Aorta (tissue), 5 donors: ENCODE data around the gene IL1RAPL1. TPM values are rescaled to one million over a fixed set of nuclear protein-coding genes. Genes with fewer than 3 reads are reported as not detected.

Experiments used
- ATAC-seq: fragments of 200-7000 bp; cut with Tn5 transposase; one replicate; pipeline ENCODE4 v1.9.1; 2022; ENCODE audit warnings: moderate library complexity; ENCODE audit not compliant: low FRiP score
- DNase-seq, 2 donors: peaks; one replicate each; pipeline ENCODE4 v3.0.0-alpha.2; 2020
- H3K27ac ChIP-seq, 2 donors: one replicate each; pipeline ENCODE4 v1.5.1; 2013; ENCODE audit warnings: low read length in 2 of 2, mild to moderate bottlenecking in 2 of 2, moderate library complexity in 2 of 2, control low read depth in 1 of 2, inconsistent platforms in 1 of 2, low read depth in 1 of 2
- H3K27me3 ChIP-seq, 2 donors: one replicate each; pipeline ENCODE4 v1.6.1; 2013; ENCODE audit warnings: control low read depth in 1 of 2, low read length in 1 of 2, mild to moderate bottlenecking in 1 of 2, moderate library complexity in 1 of 2; ENCODE audit not compliant: insufficient read depth in 2 of 2, control insufficient read depth in 1 of 2
- H3K36me3 ChIP-seq, 2 donors: one replicate each; pipeline ENCODE4 v1.6.1; 2013; ENCODE audit warnings: control low read depth in 1 of 2, low read length in 1 of 2, mild to moderate bottlenecking in 1 of 2; ENCODE audit not compliant: insufficient read depth in 2 of 2, control insufficient read depth in 1 of 2
- H3K4me1 ChIP-seq, 2 donors: one replicate each; pipeline ENCODE4 v1.6.1; 2013; ENCODE audit warnings: low read length in 2 of 2, control low read depth in 1 of 2, mild to moderate bottlenecking in 1 of 2, moderate library complexity in 1 of 2; ENCODE audit not compliant: insufficient read depth in 2 of 2, control insufficient read depth in 1 of 2
- H3K4me3 ChIP-seq, 2 donors: one replicate each; pipeline ENCODE4 v1.5.1; 2013; ENCODE audit warnings: low read length in 2 of 2, control low read depth in 1 of 2, mild to moderate bottlenecking in 1 of 2
- H3K9me3 ChIP-seq: one replicate; pipeline ENCODE4 v1.6.1; 2013; ENCODE audit warnings: mild to moderate bottlenecking, low read length; ENCODE audit not compliant: control insufficient read depth
- WGBS, 2 donors: extraction: QIAGEN DNeasy Blood & Tissue Kit; methylation state at CpG; one replicate each; pipeline ENCODE4 v1.1.7; 2013; 5-methylcytosine and 5-hydroxymethylcytosine counted together
- intact Hi-C, 2 donors: fragments of 100-400 bp; cut with DNase I; formaldehyde crosslinking; loops; one replicate each; pipeline versions ENCODE4 v1.14.2 to v1.15.0; 2022
- polyA plus RNA-seq, 2 donors: library from polyadenylated mRNA; stranded (reverse); fragments of 200-250 nt; gene quantifications; one replicate each; pipeline ENCODE4 v1.2.3, GENCODE V29; 2013
- total RNA-seq, 2 donors: library from RNA; stranded (reverse); fragmentation: NEBNext Ultra II Directional; extraction: Animal tissue kit (Norgen Biotek cat#: 25700); gene quantifications; one replicate each; pipeline ENCODE4 v1.2.1, GENCODE V29; 2021
- donor health status: healthy with polysubstance abuse.
- donor health status: Bipolar disorder and iron deficiency.
- donor health status: DM: no; HTN: no; CAD: no.
- donor health status: DM: no; HTN: no; CAD: no.
- donor health status: DM: yes; HTN: yes; CAD: no.

The IL1RAPL1 gene
- total and polyA plus RNA-seq, 4 donors = 0.24 to 0.26 TPM; not detected in 2

- DNase-seq = no peak
- Histone ChIP-seq H3K36me3 (no peaks in the 10 kb centered on the region), H3K4me3 (no peak overlapping the region), H3K4me1 (no peaks in the 10 kb centered on the region), H3K9me3 (no peaks in the 10 kb centered on the region), H3K27me3 (no peaks in the 10 kb centered on the region), H3K27ac (no peak overlapping the region)
- intact Hi-C loops = no loop called here
- no peak for ATAC-seq
- 85 to 86% methylated on average over 2 of the region's 2 CpGs for WGBS, 2 donors
Observed at GRCh38 chrX:29728639-29729038, 1141.4 kb downstream of the IL1RAPL1 start.

- H3K4me1 ChIP-seq = no peaks in the 10 kb centered on the region
- no peaks in the 10 kb centered on the region for H3K27me3 ChIP-seq
- intact Hi-C loops = no loop called here
- H3K9me3 ChIP-seq = no peaks in the 10 kb centered on the region
- H3K27ac ChIP-seq = no peak overlapping the region
- no peak for ATAC-seq
- WGBS, 2 donors = 82 to 88% methylated on average over 2 of the region's 2 CpGs
- H3K4me3 ChIP-seq = no peak overlapping the region
- H3K36me3 ChIP-seq = no peaks in the 10 kb centered on the region
- DNase-seq = no peak
Observed at GRCh38 chrX:29744966-29745365, 1157.7 kb downstream of the IL1RAPL1 start.

GRCh38 chrX:29746326-29746725, 1159.1 kb downstream of the IL1RAPL1 start:
- H3K9me3 ChIP-seq = no peaks in the 10 kb centered on the region
- H3K4me3 ChIP-seq = no peak overlapping the region
- no peak overlapping the region for H3K27ac ChIP-seq
- DNase-seq (no peak), ATAC-seq (no peak)
- H3K36me3 ChIP-seq = no peaks in the 10 kb centered on the region
- WGBS, 2 donors = 69 to 84% methylated on average over 4 of the region's 4 CpGs
- no peaks in the 10 kb centered on the region for H3K4me1 ChIP-seq
- intact Hi-C loops = no loop called here
- no peaks in the 10 kb centered on the region for H3K27me3 ChIP-seq

- ATAC-seq (no peak), DNase-seq (no peak)
- Histone ChIP-seq H3K4me1 (no peaks in the 10 kb centered on the region), H3K9me3 (no peaks in the 10 kb centered on the region), H3K4me3 (no peak overlapping the region), H3K27me3 (no peaks in the 10 kb centered on the region), H3K27ac (no peak overlapping the region), H3K36me3 (no peaks in the 10 kb centered on the region)
- WGBS, 2 donors = 70 to 89% methylated on average over 4 of the region's 4 CpGs
- intact Hi-C loops = no loop called here
Observed at GRCh38 chrX:29762006-29762405, 1174.8 kb downstream of the IL1RAPL1 start.

- DNase-seq = no peak
- intact Hi-C loops = no loop called here
- Histone ChIP-seq H3K9me3 (no peaks in the 10 kb centered on the region), H3K27me3 (no peaks in the 10 kb centered on the region), H3K27ac (no peak overlapping the region), H3K4me3 (no peak overlapping the region), H3K4me1 (no peaks in the 10 kb centered on the region), H3K36me3 (no peaks in the 10 kb centered on the region)
- 76 to 95% methylated on average over 5 of the region's 5 CpGs for WGBS, 2 donors
- ATAC-seq = no peak
Observed at GRCh38 chrX:29775890-29776289, 1188.6 kb downstream of the IL1RAPL1 start.

- Histone ChIP-seq H3K27ac (no peak overlapping the region), H3K4me3 (no peak overlapping the region), H3K9me3 (no peaks in the 10 kb centered on the region), H3K36me3 (no peaks in the 10 kb centered on the region), H3K27me3 (no peaks in the 10 kb centered on the region), H3K4me1 (no peaks in the 10 kb centered on the region)
- DNase-seq (no peak), ATAC-seq (no peak)
- WGBS, 2 donors = 64 to 93% methylated on average over 2 of the region's 2 CpGs
- intact Hi-C loops = no loop called here
Observed at GRCh38 chrX:29787656-29788055, 1200.4 kb downstream of the IL1RAPL1 start.

- no peak overlapping the region for H3K4me3 ChIP-seq
Observed at GRCh38 chrX:29788991-29789699, 1201.9 kb downstream of the IL1RAPL1 start.

GRCh38 chrX:29792335-29792734, 1205.1 kb downstream of the IL1RAPL1 start:
- no peak for ATAC-seq
- H3K27ac ChIP-seq = no peak overlapping the region
- no peaks in the 10 kb centered on the region for H3K9me3 ChIP-seq
- no peaks in the 10 kb centered on the region for H3K36me3 ChIP-seq
- no peaks in the 10 kb centered on the region for H3K4me1 ChIP-seq
- whole genome bisulfite sequencing, 2 donors = 69 to 83% methylated on average over 5 of the region's 5 CpGs
- DNase-seq = no peak
- no peak overlapping the region for H3K4me3 ChIP-seq
- intact Hi-C loops = no loop called here
- H3K27me3 ChIP-seq = no peaks in the 10 kb centered on the region

More at GRCh38 chrX:29788991-29789699, 1201.9 kb downstream of the IL1RAPL1 start:
- H3K27me3 ChIP-seq = no peaks in the 10 kb centered on the region
- no peaks in the 10 kb centered on the region for H3K9me3 ChIP-seq
- H3K27ac ChIP-seq = no peak overlapping the region
- no peak for DNase-seq
- no peak for ATAC-seq
- H3K36me3 ChIP-seq = no peaks in the 10 kb centered on the region
- WGBS, 2 donors = 52 to 64% methylated on average over 4 of the region's 4 CpGs
- no peaks in the 10 kb centered on the region for H3K4me1 ChIP-seq
- intact Hi-C loops = no loop called here

GRCh38 chrX:29797156-29797555, 1209.9 kb downstream of the IL1RAPL1 start:
- ATAC-seq = no peak
- H3K27ac ChIP-seq = no peak overlapping the region
- DNase-seq = no peak
- intact Hi-C loops = no loop called here
- H3K9me3 ChIP-seq = no peaks in the 10 kb centered on the region
- no peak overlapping the region for H3K4me3 ChIP-seq
- WGBS, 2 donors = 50 to 91% methylated on average over 2 of the region's 2 CpGs
- no peaks in the 10 kb centered on the region for H3K27me3 ChIP-seq
- no peaks in the 10 kb centered on the region for H3K4me1 ChIP-seq
- no peaks in the 10 kb centered on the region for H3K36me3 ChIP-seq
